MCF 10A (cell line): ENCODE data around the gene RIC3. TPM values are rescaled to one million over a fixed set of nuclear protein-coding genes. Genes with fewer than 3 reads are reported as not detected.

Experiments
- BruUV-seq: library from RNA; stranded (reverse); fragments of 400-500 nt; replicated peaks from 2 replicates; lab custom pipeline; 2021; lab: Mats Ljungman, UMichigan
- CTCF ChIA-PET: fragments of 300-600 bp; sonication (Branson Sonifier 250); formaldehyde crosslinking; extraction: SDS; loops from one replicate; lab custom pipeline; 2021; ENCODE audit warnings: antibody characterized with exemption, inconsistent platforms; lab: Yijun Ruan, JAX
- POLR2A ChIA-PET: fragments of 300-600, 350-650 bp; sonication (Branson Sonifier 250); formaldehyde crosslinking; extraction: SDS; loops from one replicate; lab custom pipeline; 2020; ENCODE audit warnings: antibody characterized with exemption, inconsistent platforms; lab: Yijun Ruan, JAX
- DNase-seq: peaks from one replicate; pipeline ENCODE4 v3.0.0-alpha.2; 2018; ENCODE audit not compliant: unreplicated experiment
- H3K27ac Mint-ChIP-seq: one replicate; pipeline ENCODE4 v1.8.0; 2022; ENCODE audit warnings: mild to moderate bottlenecking, low read depth, mixed read lengths; ENCODE audit not compliant: unreplicated experiment
- H3K27me3 Mint-ChIP-seq: one replicate; pipeline ENCODE4 v1.8.0; 2022; ENCODE audit warnings: mixed read lengths; ENCODE audit not compliant: insufficient read depth, unreplicated experiment
- H3K36me3 Mint-ChIP-seq: one replicate; pipeline ENCODE4 v1.8.0; 2022; ENCODE audit warnings: mild to moderate bottlenecking, moderate library complexity, mixed read lengths; ENCODE audit not compliant: insufficient read depth, unreplicated experiment
- H3K4me1 Mint-ChIP-seq: one replicate; pipeline ENCODE4 v1.8.0; 2022; ENCODE audit warnings: mixed read lengths; ENCODE audit not compliant: insufficient read depth, unreplicated experiment
- H3K4me3 Mint-ChIP-seq: one replicate; pipeline ENCODE4 v1.8.0; 2022; ENCODE audit warnings: mild to moderate bottlenecking, moderate library complexity, mixed read lengths; ENCODE audit not compliant: unreplicated experiment
- H3K9me3 Mint-ChIP-seq: one replicate; pipeline ENCODE4 v1.8.0; 2022; ENCODE audit warnings: mixed read lengths; ENCODE audit not compliant: unreplicated experiment
- intact Hi-C: fragments of 100-400 bp; cut with micrococcal nuclease; formaldehyde crosslinking; loops from 2 replicates; pipeline ENCODE4 v1.14.1; 2022
- total RNA-seq: library from RNA; stranded (reverse); gene quantifications from 2 replicates; pipeline ENCODE4 v1.2.3, GENCODE V29; 2022
- TF ChIP-seq, protein P1 (sequence below): fragments of 200-600 bp; IDR thresholded peaks from one replicate; pipeline ENCODE4 v1.8.0; 2022; ENCODE audit warnings: antibody characterized with exemption, mild to moderate bottlenecking; ENCODE audit not compliant: unreplicated experiment

The RIC3 gene
- total RNA-seq, 1 experiment from 2014 or later: 0.65 TPM

DNA sequence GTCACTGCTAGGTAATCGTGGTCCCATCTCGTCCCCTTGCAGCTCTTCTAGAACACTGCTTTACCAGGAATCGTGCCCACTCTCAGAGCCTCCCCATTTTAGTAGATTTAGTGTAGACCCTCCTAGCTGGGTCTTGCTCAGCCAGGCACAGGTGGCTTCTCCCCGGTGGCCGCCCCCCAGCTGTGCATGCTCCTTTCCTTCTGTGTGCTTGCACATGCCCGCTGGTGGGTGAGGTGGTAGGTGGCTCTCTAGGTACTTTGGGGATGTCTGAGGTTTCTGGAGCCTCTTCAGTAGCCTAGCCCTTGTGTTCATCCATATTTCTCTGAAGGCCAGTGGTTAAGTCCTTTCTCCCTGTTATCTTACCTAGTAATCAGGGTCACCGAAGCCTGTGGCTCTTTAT is 82.3 kb downstream of the RIC3 start:
- peaks cover 10% of the 10 kb centered on the region for H3K27me3 Mint-ChIP-seq
- intact Hi-C loops: no loop called here
- TF ChIP-seq, protein P1, sequence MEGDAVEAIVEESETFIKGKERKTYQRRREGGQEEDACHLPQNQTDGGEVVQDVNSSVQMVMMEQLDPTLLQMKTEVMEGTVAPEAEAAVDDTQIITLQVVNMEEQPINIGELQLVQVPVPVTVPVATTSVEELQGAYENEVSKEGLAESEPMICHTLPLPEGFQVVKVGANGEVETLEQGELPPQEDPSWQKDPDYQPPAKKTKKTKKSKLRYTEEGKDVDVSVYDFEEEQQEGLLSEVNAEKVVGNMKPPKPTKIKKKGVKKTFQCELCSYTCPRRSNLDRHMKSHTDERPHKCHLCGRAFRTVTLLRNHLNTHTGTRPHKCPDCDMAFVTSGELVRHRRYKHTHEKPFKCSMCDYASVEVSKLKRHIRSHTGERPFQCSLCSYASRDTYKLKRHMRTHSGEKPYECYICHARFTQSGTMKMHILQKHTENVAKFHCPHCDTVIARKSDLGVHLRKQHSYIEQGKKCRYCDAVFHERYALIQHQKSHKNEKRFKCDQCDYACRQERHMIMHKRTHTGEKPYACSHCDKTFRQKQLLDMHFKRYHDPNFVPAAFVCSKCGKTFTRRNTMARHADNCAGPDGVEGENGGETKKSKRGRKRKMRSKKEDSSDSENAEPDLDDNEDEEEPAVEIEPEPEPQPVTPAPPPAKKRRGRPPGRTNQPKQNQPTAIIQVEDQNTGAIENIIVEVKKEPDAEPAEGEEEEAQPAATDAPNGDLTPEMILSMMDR: no peak
- no peaks in the 10 kb centered on the region for H3K9me3 Mint-ChIP-seq
- H3K36me3 Mint-ChIP-seq: no peaks in the 10 kb centered on the region
- ChIA-PET CTCF (interaction anchor here (0.6 to 21.2 kb wide), 7 partner anchors 9 to 574 kb away, joined by 3 to 786 read pairs (median 64); no protein-coding TSS in a partner anchor), POLR2A (no interaction called here)
- H3K4me1 Mint-ChIP-seq: no peaks in the 10 kb centered on the region
- no peak overlapping the region for H3K27ac Mint-ChIP-seq
- BruUV-seq: no TSS peak
- DNase-seq: no peak
- H3K4me3 Mint-ChIP-seq: no peak overlapping the region

DNA sequence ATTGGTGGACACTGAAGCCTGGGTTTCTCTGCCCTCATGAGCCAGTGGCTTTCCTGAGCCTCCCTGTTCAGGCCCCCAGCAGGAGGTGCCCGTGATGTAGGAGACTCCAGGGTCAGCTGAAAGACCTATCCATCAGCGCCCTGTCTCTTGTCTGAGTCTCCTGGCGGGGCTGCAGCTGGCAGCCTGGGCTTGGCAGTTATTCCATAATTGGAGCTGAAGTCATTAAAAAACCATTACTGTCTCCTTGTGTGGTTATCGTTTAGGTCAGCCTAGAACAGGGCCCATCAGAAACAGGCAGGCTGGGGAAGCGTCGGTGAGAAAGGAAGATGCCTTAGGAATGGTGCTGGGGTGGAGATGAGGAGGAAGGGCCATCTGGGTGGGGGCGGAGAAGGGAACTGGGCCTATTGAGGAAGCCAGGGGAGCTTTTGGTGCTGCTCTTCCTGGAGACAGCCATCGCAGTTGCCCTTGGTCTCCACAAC is 82.8 kb downstream of the RIC3 start:
- no TSS peak for BruUV-seq
- CTCF ChIA-PET: interaction anchor here (3.5 to 21.2 kb wide), 6 partner anchors 9 to 81 kb away, joined by 24 to 786 read pairs (median 90); no protein-coding TSS in a partner anchor
- no peaks in the 10 kb centered on the region for H3K36me3 Mint-ChIP-seq

DNA sequence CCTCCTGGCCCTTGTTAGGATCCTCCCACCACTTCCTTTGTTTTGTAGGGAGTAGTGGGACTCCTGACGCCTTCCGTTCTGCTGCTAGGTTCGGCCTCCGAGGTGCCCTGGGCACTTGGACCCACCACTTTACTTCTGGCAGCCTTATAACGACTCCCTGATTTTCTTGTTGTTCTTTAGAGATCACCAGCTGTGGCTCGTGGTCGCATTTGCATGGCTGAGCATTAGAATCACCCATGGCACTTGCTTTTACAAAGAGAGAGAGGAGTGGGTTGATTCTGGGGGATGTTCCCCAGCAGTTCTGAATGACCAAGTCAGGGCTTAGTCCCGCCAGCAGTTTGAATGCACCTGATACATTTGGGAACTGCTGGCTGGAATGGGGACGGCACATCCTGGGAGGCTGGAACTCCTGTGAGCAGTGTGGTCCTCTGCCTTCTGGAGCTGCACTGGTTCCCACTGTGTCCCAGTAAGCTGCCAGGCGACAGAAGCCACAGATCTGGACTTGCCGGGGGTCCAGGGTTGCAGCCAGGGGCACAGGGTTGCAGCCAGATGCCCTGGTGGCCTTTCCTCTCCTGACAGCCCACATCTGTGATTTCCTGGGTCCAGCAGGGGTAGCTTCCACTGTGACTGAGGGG is 83.7 kb downstream of the RIC3 start:
- Mint-ChIP-seq H3K36me3 (no peaks in the 10 kb centered on the region), H3K4me1 (no peaks in the 10 kb centered on the region), H3K27me3 (peaks cover 10% of the 10 kb centered on the region), H3K27ac (no peak overlapping the region), H3K4me3 (no peak overlapping the region), H3K9me3 (no peaks in the 10 kb centered on the region)
- BruUV-seq: no TSS peak
- intact Hi-C loops: no loop called here
- DNase-seq: no peak
- TF ChIP-seq, protein P1: no peak
- ChIA-PET POLR2A (no interaction called here), CTCF (interaction anchor here (0.5 to 21.2 kb wide), 4 partner anchors 10 to 1280 kb away, joined by 3 to 786 read pairs (median 26); no protein-coding TSS in a partner anchor)

More for the DNA sequence above, 82.8 kb downstream of the RIC3 start:
- H3K27me3 Mint-ChIP-seq: peaks cover 10% of the 10 kb centered on the region
- H3K4me1 Mint-ChIP-seq: no peaks in the 10 kb centered on the region
- no peak overlapping the region for H3K4me3 Mint-ChIP-seq
- no peak overlapping the region for H3K27ac Mint-ChIP-seq
- H3K9me3 Mint-ChIP-seq: no peaks in the 10 kb centered on the region
- intact Hi-C loops: no loop called here
- TF ChIP-seq, protein P1: no peak
- POLR2A ChIA-PET: no interaction called here
- DNase-seq: no peak

DNA sequence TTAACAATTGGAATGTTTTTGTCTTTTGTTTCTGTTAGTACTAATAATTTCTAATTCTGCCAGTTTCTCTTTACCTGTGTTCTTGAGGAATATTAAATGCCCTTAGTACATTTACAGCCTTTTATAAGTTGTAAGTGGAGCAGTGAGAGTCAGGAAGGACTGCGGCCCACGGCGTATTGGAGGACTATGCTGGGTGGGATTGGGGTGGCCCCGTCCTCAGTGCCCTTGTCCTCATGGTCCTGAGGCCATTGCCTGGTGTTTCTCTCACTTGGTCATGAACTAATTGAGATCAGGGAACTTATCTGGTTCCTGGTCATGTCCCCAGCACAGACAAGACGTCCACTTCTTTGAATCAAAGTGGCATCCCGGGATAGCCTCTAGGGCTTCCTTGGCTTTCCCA is 84.5 kb downstream of the RIC3 start:
- ChIA-PET CTCF (interaction anchor here (0.6 to 4.8 kb wide), 3 partner anchors 10 to 78 kb away, joined by 4 to 28 read pairs (median 15); no protein-coding TSS in a partner anchor), POLR2A (no interaction called here)
- TF ChIP-seq, protein P1: no peak
- BruUV-seq: no TSS peak
- Mint-ChIP-seq H3K4me1 (no peaks in the 10 kb centered on the region), H3K27ac (no peak overlapping the region), H3K9me3 (no peaks in the 10 kb centered on the region), H3K4me3 (no peak overlapping the region), H3K36me3 (no peaks in the 10 kb centered on the region), H3K27me3 (peaks cover 10% of the 10 kb centered on the region)
- DNase-seq: no peak
- intact Hi-C loops: no loop called here
